HPDE6-E6E7 (cell line): ENCODE measurements around the gene KCNG1.

Source experiments
- DNase-seq: peaks from one replicate; pipeline ENCODE4 v3.0.0; 2011; ENCODE audit warnings: missing footprints; ENCODE audit errors: extremely low spot score

Gene KCNG1

GRCh38 chr20:51013577-51014330 is 9.2 kb downstream of the KCNG1 start:
- DNase-seq: no peak

GRCh38 chr20:51012357-51012756 is 10.6 kb downstream of the KCNG1 start:
- DNase-seq: no peak

GRCh38 chr20:51011479-51011878 is 11.4 kb downstream of the KCNG1 start:
- no peak for DNase-seq

GRCh38 chr20:51010932-51011331 is 12.0 kb downstream of the KCNG1 start:
- DNase-seq: no peak

- DNase-seq: no peak
These were observed 12.9 kb downstream of the KCNG1 start for GRCh38 chr20:51010043-51010365.

GRCh38 chr20:51009303-51010042 is 13.4 kb downstream of the KCNG1 start:
- DNase-seq: no peak

- no peak for DNase-seq
These were observed 14.2 kb downstream of the KCNG1 start for GRCh38 chr20:51008718-51009117.

GRCh38 chr20:51005214-51005613 is 17.7 kb downstream of the KCNG1 start:
- DNase-seq: no peak

GRCh38 chr20:51004781-51005180 is 18.1 kb downstream of the KCNG1 start:
- DNase-seq: no peak

GRCh38 chr20:51004305-51004727 is 18.6 kb downstream of the KCNG1 start:
- DNase-seq: no peak

GRCh38 chr20:51003753-51004152 is 19.2 kb downstream of the KCNG1 start:
- no peak for DNase-seq

- no peak for DNase-seq
These were observed 20.3 kb downstream of the KCNG1 start for GRCh38 chr20:51002633-51003032.

- DNase-seq: no peak
These were observed 21.3 kb downstream of the KCNG1 start for GRCh38 chr20:51001430-51002265.

- no peak for DNase-seq
These were observed 23.6 kb downstream of the KCNG1 start for GRCh38 chr20:50999355-50999754.

GRCh38 chr20:50996901-50997865 is 25.7 kb downstream of the KCNG1 start:
- DNase-seq: no peak

- DNase-seq: no peak
These were observed 27.4 kb downstream of the KCNG1 start for GRCh38 chr20:50995506-50995905.

- no peak for DNase-seq
These were observed 29.0 kb downstream of the KCNG1 start for GRCh38 chr20:50993876-50994275.

- DNase-seq: peak; percentile 97
These were observed 30.0 kb downstream of the KCNG1 start for GRCh38 chr20:50992733-50993457.

- DNase-seq: peak; percentile 89
These were observed 30.6 kb downstream of the KCNG1 start for GRCh38 chr20:50992336-50992732.

- DNase-seq: no peak
These were observed 31.8 kb downstream of the KCNG1 start for GRCh38 chr20:50991076-50991475.
